A549 (cell line): ENCODE results near the gene PSMC5.

Experiments used
- PHF8 ChIP-seq: fragments of 200-600 bp; sonication (generic); IDR thresholded peaks from 2 replicates; pipeline ENCODE4 v1.6.1; 2016; ENCODE audit warnings: low read depth, mild to moderate bottlenecking, antibody characterized with exemption, moderate library complexity, borderline replicate concordance
- TF ChIP-seq, protein P1 (sequence below): fragments of >200 bp; sonication (Bioruptor Twin); formaldehyde crosslinking; IDR thresholded peaks from 3 replicates; pipeline ENCODE4 v1.5.1; 2016

DNA sequence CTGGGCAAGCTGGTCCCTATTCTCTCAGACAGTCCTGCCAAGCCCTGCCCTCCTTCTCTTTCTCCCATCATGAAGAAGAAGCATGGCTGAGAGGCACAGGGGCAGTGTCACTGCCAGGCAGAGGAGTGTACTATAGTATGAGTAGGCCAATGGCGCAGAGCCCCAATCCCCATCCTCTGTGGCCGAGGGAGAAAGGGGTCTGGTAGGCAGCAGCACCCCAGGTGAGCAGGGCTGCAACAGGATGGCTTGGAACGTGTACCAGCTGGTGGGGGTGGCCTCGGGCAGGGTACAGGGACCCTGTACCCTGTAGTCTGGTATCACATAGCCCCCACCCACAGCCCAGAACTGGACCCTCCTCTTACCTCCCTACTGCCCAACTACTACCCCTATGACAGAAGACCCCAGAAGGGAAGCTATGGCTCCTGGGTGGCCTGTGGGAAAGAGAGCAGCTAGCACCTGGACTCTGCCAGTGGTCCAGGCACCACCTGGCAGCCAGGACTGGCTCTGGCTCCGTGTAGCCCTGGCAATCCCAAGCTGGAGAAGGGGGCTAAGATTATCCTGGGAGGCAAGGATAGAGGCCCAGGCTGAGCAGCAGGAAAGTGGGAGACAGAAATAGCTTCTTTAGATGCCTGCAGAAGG is 10.8 kb downstream of the PSMC5 start:
- TF ChIP-seq, protein P1, sequence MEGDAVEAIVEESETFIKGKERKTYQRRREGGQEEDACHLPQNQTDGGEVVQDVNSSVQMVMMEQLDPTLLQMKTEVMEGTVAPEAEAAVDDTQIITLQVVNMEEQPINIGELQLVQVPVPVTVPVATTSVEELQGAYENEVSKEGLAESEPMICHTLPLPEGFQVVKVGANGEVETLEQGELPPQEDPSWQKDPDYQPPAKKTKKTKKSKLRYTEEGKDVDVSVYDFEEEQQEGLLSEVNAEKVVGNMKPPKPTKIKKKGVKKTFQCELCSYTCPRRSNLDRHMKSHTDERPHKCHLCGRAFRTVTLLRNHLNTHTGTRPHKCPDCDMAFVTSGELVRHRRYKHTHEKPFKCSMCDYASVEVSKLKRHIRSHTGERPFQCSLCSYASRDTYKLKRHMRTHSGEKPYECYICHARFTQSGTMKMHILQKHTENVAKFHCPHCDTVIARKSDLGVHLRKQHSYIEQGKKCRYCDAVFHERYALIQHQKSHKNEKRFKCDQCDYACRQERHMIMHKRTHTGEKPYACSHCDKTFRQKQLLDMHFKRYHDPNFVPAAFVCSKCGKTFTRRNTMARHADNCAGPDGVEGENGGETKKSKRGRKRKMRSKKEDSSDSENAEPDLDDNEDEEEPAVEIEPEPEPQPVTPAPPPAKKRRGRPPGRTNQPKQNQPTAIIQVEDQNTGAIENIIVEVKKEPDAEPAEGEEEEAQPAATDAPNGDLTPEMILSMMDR: no peak
- TF ChIP-seq PHF8: no peak
